HFF-Myc (cell line): ENCODE measurements around the gene NALCN.

Experiments used
- DNase-seq: peaks from one replicate; pipeline ENCODE4 v3.0.0-alpha.2; 2011; ENCODE audit warnings: low read depth; ENCODE audit errors: extremely low read depth
- H3K4me3 ChIP-seq: replicated peaks from 2 replicates; pipeline ENCODE4 v1.5.1; 2011; ENCODE audit warnings: low read depth, mild to moderate bottlenecking, control low read depth, low read length
- CTCF ChIP-seq: IDR thresholded peaks from 2 replicates; pipeline ENCODE4 v1.5.1; 2012; ENCODE audit warnings: mild to moderate bottlenecking, low read depth, low read length, control low read depth; ENCODE audit errors: missing control alignments

NALCN gene

GRCh38 chr13:101390461-101390860 lies 25.8 kb downstream of the NALCN start:
- DNase-seq: peak; percentile 25
- no peak overlapping the region for H3K4me3 ChIP-seq
- TF ChIP-seq CTCF: no peak

- no peak overlapping the region for H3K4me3 ChIP-seq
- no peak for TF ChIP-seq CTCF
- DNase-seq: no peak
These were observed 31.4 kb downstream of the NALCN start for GRCh38 chr13:101384929-101385328.

- no peak for TF ChIP-seq CTCF
- H3K4me3 ChIP-seq: no peak overlapping the region
- DNase-seq: no peak
These were observed 32.7 kb downstream of the NALCN start for GRCh38 chr13:101383595-101383994.

GRCh38 chr13:101382701-101383100 lies 33.6 kb downstream of the NALCN start:
- no peak for DNase-seq
- H3K4me3 ChIP-seq: no peak overlapping the region
- no peak for TF ChIP-seq CTCF

- TF ChIP-seq CTCF: no peak
- no peak for DNase-seq
These were observed 34.2 kb downstream of the NALCN start for GRCh38 chr13:101382086-101382485.

GRCh38 chr13:101360525-101360924 lies 55.8 kb downstream of the NALCN start:
- DNase-seq: no peak
- TF ChIP-seq CTCF: no peak
- H3K4me3 ChIP-seq: no peak overlapping the region

More at GRCh38 chr13:101382086-101382485, 34.2 kb downstream of the NALCN start:
- H3K4me3 ChIP-seq: no peak overlapping the region

GRCh38 chr13:101354895-101355294 lies 61.4 kb downstream of the NALCN start:
- TF ChIP-seq CTCF: no peak
- DNase-seq: no peak
- H3K4me3 ChIP-seq: no peak overlapping the region
